ENCODE measurements around the gene NOL12. TPM values are rescaled to one million over a fixed set of nuclear protein-coding genes. Genes with fewer than 3 reads are reported as not detected.

NOL12 gene
- total RNA-seq, 1 experiment from 2014 or later: 47.1 TPM

GRCh38 chr22:37641561-37641949 lies 44.6 kb upstream of the NOL12 start:
- Mint-ChIP-seq H3K4me1 (ENCODE audit: insufficient read depth, unreplicated experiment) (peaks cover 7% of the 10 kb centered on the region), H3K27ac (ENCODE audit: low read depth, unreplicated experiment) (no peak overlapping the region), H3K27me3 (ENCODE audit: insufficient read depth, unreplicated experiment) (no peaks in the 10 kb centered on the region), H3K4me3 (ENCODE audit: unreplicated experiment) (no peak overlapping the region), H3K36me3 (ENCODE audit: insufficient read depth, unreplicated experiment) (no peaks in the 10 kb centered on the region), H3K9me3 (ENCODE audit: unreplicated experiment) (no peaks in the 10 kb centered on the region)
- CTCF ChIA-PET: interaction anchor here (0.6 to 6.9 kb wide), 11 partner anchors 12 to 152 kb away, joined by 3 to 113 read pairs (median 16); partner anchors contain the start of genes NOL12 and PDXP
- intact Hi-C loops (cut with micrococcal nuclease): no loop called here
- POLR2A ChIA-PET: interaction anchor here (0.5 to 4.4 kb wide), 3 partner anchors 17 to 117 kb away, joined by 3 to 34 read pairs (median 4); partner anchors contain the start of gene PDXP
- no TSS peak for BruUV-seq (replicated peaks)
- TF ChIP-seq CTCF (IDR thresholded peaks at IDR 0.05; ENCODE audit: unreplicated experiment): no peak
- no peak for DNase-seq (ENCODE audit: unreplicated experiment)

GRCh38 chr22:37643225-37643847 lies 42.8 kb upstream of the NOL12 start:
- DNase-seq (ENCODE audit: unreplicated experiment): peak; percentile 77
- Mint-ChIP-seq H3K36me3 (ENCODE audit: insufficient read depth, unreplicated experiment) (no peaks in the 10 kb centered on the region), H3K4me1 (ENCODE audit: insufficient read depth, unreplicated experiment) (peaks cover 7% of the 10 kb centered on the region), H3K27ac (ENCODE audit: low read depth, unreplicated experiment) (no peak overlapping the region), H3K4me3 (ENCODE audit: unreplicated experiment) (no peak overlapping the region), H3K9me3 (ENCODE audit: unreplicated experiment) (no peaks in the 10 kb centered on the region), H3K27me3 (ENCODE audit: insufficient read depth, unreplicated experiment) (no peaks in the 10 kb centered on the region)
- intact Hi-C loops (cut with micrococcal nuclease): loop anchor here (1.0 kb wide), 6 partner anchors 15 to 148 kb away; partner anchors contain the start of genes LGALS1 and PDXP
- peak; percentile 92 for TF ChIP-seq CTCF (IDR thresholded peaks at IDR 0.05; ENCODE audit: unreplicated experiment)
- ChIA-PET CTCF (interaction anchor here (0.5 to 6.9 kb wide), 53 partner anchors 9 to 627 kb away, joined by 3 to 113 read pairs (median 5); partner anchors contain the start of genes ANKRD54, GGA1, LGALS1 and NOL12), POLR2A (interaction anchor here (0.5 to 4.4 kb wide), 13 partner anchors 8 to 164 kb away, joined by 3 to 34 read pairs (median 3); partner anchors contain the start of genes GCAT, GGA1 and PDXP)
- no TSS peak for BruUV-seq (replicated peaks)

DNA sequence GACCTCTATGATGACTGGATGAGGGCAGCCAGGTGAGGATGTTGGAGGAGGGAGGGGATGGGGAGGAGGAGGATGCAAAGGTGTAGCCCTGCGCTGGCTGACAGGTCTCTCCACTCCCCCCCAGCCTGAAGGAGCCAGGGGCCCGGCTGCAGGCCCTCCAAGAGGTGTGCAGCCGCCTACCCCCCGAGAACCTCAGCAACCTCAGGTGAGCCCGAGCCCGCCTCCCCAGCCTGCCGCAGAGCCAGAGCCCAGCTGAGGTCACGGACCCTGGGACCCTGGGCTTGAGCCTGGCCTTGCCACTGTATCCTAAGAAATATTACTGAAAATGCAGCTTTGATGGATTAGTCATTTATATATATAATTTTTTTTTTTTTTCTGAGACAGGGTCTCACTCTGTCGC lies 38.8 kb upstream of the NOL12 start:
- Mint-ChIP-seq H3K27me3 (ENCODE audit: insufficient read depth, unreplicated experiment) (no peaks in the 10 kb centered on the region), H3K36me3 (ENCODE audit: insufficient read depth, unreplicated experiment) (no peaks in the 10 kb centered on the region), H3K27ac (ENCODE audit: low read depth, unreplicated experiment) (no peak overlapping the region), H3K4me1 (ENCODE audit: insufficient read depth, unreplicated experiment) (peaks cover 7% of the 10 kb centered on the region), H3K4me3 (ENCODE audit: unreplicated experiment) (no peak overlapping the region), H3K9me3 (ENCODE audit: unreplicated experiment) (no peaks in the 10 kb centered on the region)
- BruUV-seq (replicated peaks): no TSS peak
- DNase-seq (ENCODE audit: unreplicated experiment): no peak
- ChIA-PET CTCF (interaction anchor here (1.5 kb wide), 1 partner anchor 35 kb away, joined by 6 read pairs; no protein-coding TSS in a partner anchor), POLR2A (no interaction called here)
- no peak for TF ChIP-seq CTCF (IDR thresholded peaks at IDR 0.05; ENCODE audit: unreplicated experiment)
- intact Hi-C loops (cut with micrococcal nuclease): no loop called here

GRCh38 chr22:37647928-37648327 lies 38.2 kb upstream of the NOL12 start:
- CTCF ChIA-PET: interaction anchor here (1.5 kb wide), 1 partner anchor 35 kb away, joined by 6 read pairs; no protein-coding TSS in a partner anchor
- DNase-seq (ENCODE audit: unreplicated experiment): no peak
- BruUV-seq (replicated peaks): no TSS peak

More at GRCh38 chr22:37647928-37648327, 38.2 kb upstream of the NOL12 start:
- POLR2A ChIA-PET: no interaction called here
- Mint-ChIP-seq H3K36me3 (ENCODE audit: insufficient read depth, unreplicated experiment) (no peaks in the 10 kb centered on the region), H3K4me1 (ENCODE audit: insufficient read depth, unreplicated experiment) (peaks cover 7% of the 10 kb centered on the region), H3K27ac (ENCODE audit: low read depth, unreplicated experiment) (no peak overlapping the region), H3K9me3 (ENCODE audit: unreplicated experiment) (no peaks in the 10 kb centered on the region), H3K27me3 (ENCODE audit: insufficient read depth, unreplicated experiment) (no peaks in the 10 kb centered on the region), H3K4me3 (ENCODE audit: unreplicated experiment) (no peak overlapping the region)
- TF ChIP-seq CTCF (IDR thresholded peaks at IDR 0.05; ENCODE audit: unreplicated experiment): no peak
- intact Hi-C loops (cut with micrococcal nuclease): no loop called here

Data from MCF 10A (cell line).